NCI-H146 treated with DMSO at 0.1 percent for 48 hours (cell line): ENCODE data around the gene FBXL15.

Experiments used
- DNase-seq: peaks from one replicate; lab custom pipeline; 2025; ENCODE audit not compliant: unreplicated experiment; lab: John Stamatoyannopoulos, UW

Gene FBXL15

DNA sequence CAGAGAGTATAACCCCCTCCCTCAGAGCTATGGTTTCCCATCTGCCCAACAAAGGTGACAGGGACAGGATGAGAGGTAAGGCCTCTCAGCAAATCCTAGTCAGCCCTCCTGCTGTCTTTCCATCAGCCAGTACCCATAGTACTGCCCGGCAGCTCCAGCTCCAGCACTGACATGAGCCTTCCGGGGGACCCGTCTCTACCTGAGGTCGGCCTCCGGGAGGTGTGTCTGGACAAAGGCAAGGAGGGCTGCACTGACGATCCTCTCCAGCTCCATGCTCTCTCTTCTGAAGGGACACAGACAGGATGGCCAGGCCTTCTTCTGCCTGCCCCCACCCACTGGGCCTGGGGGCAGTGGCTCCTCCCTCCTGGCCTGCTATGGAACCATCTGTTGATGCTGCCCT lies 4.3 kb downstream of the FBXL15 start:
- DNase-seq = no peak

GRCh38 chr10:102425444-102425843 lies 4.8 kb downstream of the FBXL15 start:
- no peak for DNase-seq

- no peak for DNase-seq
These were observed 6.2 kb downstream of the FBXL15 start for GRCh38 chr10:102426803-102427287.

DNA sequence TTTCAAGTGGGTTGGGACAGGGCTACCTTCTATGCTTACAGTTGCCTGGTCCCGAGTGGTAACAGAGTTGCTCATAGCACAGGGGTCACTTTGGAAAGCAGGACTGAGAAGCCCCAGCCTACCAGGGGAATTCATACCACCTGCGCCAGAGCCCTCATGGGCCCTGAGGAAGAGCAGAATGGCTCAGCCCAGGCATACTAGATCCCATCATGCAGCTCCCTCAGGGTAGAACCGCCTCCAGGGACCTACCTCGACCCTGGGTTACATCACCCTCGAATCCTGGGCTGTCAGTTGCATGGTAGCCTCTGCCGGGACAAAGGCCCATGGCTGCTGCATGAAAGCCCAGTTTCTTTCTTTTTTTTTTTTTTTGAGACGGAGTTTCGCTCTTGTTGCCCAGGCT lies 8.8 kb downstream of the FBXL15 start:
- DNase-seq = no peak

DNA sequence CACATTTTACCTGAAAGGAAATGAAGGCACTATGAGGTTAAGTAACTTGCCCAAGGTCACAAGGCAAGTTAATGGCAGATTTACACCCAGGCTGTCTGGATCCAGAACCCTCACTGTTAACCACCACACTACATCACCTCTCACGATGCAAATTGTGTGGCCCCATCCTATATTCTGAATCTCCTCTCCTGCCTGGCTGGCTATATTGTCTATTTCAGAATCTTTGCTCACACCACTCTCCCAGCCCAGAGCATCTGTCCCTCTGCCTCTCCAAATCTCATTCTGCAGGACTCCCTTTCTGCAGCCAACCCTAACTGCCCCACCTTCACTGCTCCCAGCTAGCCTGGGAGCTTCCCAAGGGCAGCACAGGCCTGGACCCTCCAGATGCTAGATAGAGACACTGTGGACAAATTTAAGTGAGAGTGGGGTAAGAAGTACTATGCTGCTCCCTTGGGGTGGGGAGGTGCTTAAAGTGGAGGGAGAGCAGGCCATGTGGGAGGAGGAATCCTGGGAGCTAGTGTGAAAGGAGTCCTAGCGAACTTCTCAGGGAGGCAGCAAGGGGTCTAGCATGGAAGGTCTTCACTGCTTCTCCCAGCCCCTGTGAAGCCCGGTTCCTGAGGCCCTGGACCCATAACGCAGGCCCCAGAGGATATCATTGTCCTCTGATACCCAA lies 11.0 kb downstream of the FBXL15 start:
- no peak for DNase-seq

- peak; percentile 92 for DNase-seq
These were observed 11.7 kb downstream of the FBXL15 start, which contains the start of gene CUEDC2 for GRCh38 chr10:102432162-102432950. CUEDC2 (minus strand) TSS chr10:102432574; CDS start chr10:102425188, 7,386 bp downstream.

- DNase-seq = no peak
These were observed 13.0 kb downstream of the FBXL15 start for GRCh38 chr10:102433619-102434046.

DNA sequence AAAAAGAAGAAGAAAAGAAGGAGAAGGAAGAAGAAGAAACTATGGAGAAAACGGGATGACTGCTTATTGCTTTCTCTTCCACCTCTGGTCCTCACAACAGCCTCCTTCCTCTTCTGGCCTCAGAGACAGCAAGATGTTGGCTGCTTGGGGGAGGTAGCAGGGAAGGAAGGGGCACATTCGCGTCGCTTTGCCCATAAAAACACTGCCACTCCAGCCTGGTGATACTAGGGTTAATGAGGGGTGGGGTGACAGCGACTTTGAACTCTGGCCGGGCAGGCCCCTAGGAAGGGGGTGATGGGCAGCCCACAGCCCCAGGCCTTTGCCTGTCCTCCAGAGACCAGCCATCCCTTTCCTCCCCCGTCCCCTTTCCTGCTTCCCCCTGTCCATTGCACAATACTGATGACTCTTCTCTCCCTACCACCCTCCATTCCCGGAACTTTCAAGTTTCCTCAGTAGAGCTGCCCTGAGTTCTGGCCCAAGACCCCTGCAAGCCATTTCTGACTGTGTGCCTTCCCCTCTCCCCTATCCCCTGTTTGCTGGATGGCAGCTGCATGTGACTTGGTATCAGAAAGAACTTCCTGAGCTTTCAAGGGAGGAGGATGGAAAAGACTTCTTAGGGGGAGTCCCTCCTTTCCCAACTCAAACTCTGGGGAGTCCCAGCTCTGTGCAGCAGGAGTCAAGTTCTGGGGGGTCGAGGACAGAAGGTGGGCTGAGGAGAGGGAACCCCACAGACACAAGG lies 13.9 kb downstream of the FBXL15 start:
- no peak for DNase-seq

DNA sequence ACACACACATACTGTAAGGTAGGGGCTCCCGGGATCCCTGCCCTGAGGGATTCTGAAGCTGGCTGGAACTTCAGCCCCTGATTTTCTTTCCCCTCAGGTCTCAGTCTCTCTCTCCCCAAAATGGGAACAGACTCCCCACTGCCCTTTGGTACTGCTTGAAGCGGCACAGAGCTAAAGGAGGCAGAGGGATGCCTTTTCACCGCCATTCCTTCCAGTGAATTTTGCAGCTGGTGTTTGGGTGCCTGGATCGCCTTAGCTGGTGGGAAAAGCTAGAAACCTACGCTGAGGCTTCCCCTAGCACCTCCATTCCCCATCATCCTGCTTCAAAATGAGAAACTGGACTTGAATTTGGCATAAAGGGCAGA lies 14.5 kb downstream of the FBXL15 start:
- DNase-seq = no peak

GRCh38 chr10:102435529-102436233 lies 15.0 kb downstream of the FBXL15 start:
- no peak for DNase-seq

- DNase-seq = no peak
These were observed 15.7 kb downstream of the FBXL15 start for GRCh38 chr10:102436312-102436711.

GRCh38 chr10:102437515-102437914 lies 16.9 kb downstream of the FBXL15 start:
- DNase-seq = no peak

GRCh38 chr10:102438374-102438773 lies 17.7 kb downstream of the FBXL15 start:
- DNase-seq = no peak

GRCh38 chr10:102444851-102445250 lies 24.2 kb downstream of the FBXL15 start:
- no peak for DNase-seq

DNA sequence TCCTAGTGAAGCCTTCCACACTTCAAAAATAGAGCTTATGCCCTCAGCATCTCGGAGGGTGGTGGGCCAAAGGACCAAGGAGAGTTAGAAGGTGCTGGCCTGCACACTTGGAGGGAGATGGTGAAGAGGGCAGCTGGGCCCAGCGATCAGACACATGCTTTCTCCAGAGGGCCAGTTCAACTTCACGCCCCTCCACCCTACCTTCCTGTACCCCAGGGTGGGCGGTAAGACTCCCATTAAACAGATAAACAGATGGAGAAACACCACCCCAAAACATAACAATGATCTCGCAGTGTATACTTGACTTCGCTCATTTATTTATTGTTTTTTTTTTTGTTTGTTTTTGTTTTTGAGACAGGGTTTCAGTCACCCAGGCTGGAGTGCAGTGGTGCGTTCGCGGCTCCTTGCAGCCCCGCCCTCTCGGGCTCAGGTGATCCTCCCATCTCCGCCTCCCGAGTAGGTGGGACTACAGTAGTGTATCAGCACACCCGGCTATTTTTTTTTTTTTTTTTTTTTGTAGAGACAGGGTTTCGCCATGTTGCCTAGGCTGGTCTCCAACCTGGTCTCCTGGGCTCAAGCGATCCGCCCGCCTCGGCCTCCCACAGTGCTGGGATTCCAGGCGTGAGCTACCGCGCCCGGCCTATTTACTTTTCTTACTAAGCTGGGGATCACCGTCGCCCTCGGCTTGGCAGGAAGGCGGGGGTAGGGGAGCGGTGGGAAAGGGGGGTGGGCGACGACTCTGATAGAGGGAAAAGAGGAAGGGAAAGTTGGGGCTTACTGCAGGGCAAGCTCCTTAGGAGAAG lies 28.9 kb downstream of the FBXL15 start:
- DNase-seq = peak; percentile 85

DNA sequence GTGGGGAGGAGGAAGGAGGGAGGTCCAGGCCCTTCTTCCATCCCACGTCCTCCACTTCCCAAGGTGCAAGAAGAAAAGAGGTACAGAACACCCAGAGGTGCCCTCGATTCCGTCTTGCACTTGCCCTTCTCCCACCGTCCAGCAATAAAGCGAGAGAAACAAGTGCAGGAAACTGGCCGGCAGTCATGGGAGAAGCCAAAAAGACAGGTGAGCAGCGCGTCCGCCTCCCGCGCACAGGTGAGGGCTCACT lies 29.4 kb downstream of the FBXL15 start:
- DNase-seq = no peak

GRCh38 chr10:102450374-102451104 lies 29.9 kb downstream of the FBXL15 start:
- DNase-seq = peak; percentile 76

DNA sequence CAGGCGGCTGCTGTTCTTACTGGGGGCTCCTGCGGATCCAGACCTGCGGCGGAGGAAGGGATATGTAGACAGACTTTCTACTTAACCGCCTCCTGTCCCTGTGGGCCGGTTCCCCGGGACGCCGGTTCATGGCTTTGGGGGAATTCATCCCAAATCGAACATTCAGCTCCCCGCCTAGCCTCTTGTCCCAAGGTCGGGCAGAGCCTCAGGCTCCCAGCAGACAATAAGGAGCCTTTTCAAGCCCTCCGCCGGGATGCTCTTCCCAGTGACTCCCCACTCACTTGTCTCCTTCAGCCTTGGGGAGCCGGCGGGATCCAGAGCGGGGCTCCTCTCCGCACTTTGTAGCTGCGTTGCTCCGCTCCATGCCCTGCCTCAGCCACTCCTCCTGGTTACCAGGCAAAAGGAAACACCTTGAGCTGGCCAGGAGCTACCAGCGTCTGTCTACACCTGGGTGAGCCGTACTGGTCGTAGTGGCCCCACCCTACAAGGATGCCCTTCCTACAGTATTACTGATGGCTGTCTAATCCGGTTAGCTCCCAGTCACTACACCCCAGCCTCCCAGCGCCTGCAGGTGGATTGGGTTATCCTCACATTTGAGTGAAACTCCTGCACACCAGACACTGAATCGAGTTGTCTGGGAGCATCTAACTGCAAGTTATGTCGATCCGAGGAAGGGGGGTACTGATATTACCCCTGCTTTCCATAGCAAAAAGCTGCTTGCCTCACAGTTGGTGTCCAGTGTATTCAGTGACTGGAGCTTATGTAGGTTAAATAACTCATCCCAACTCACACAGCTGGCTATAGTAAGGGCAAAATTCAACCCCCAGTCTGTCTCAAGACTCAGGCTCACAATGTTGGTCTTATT lies 30.7 kb downstream of the FBXL15 start, which contains the start of gene C10orf95:
TSS of gene C10orf95 (minus strand) at position 439 of the 865 bp plus-strand sequence. CDS start 450 bp downstream, outside the sequence.
- peak; percentile 21 for DNase-seq
